GM21367 (cell line): ENCODE data around the gene ZFP36.

ENCODE experiments used
- ATAC-seq: cut with Tn5 transposase; IDR thresholded peaks from one replicate; pipeline ENCODE4 v1.9.1; 2021; ENCODE audit not compliant: unreplicated experiment

Gene ZFP36

DNA sequence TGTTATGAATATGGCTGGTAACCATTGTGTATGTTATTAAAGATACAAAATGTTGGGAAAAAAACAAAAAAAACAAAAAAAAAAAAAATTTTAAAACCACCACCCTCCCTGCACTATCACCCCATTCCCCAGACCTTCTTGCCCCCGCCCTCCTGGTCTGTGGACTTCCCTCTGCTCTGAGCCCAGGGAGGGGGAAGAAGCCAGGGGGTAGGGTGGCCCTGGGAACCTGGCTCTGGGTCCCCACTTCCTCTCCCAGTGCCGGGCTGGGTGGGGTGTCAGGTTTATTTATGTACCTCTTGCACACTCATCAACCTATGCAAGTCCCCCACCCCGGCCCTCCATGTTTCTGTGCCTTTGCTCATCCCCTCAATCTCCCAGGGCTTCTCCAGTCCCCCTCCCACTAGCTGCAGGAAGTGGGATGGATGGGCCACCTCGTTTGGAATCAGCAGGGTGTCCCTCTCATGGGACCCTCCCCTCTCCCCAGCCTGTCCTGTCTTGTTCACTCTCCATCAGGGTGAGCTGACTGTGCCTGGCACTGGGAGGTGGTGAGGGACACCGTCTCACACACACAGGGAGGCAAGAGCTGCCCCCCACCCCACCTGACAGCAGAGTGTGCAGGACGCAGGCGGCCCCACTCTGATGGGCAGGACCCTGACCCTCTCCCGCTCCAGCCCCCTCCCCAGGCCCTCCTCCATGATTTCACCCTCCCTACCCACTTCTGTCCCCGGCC, 21.6 kb upstream of the ZFP36 start:
- no peak for ATAC-seq

DNA sequence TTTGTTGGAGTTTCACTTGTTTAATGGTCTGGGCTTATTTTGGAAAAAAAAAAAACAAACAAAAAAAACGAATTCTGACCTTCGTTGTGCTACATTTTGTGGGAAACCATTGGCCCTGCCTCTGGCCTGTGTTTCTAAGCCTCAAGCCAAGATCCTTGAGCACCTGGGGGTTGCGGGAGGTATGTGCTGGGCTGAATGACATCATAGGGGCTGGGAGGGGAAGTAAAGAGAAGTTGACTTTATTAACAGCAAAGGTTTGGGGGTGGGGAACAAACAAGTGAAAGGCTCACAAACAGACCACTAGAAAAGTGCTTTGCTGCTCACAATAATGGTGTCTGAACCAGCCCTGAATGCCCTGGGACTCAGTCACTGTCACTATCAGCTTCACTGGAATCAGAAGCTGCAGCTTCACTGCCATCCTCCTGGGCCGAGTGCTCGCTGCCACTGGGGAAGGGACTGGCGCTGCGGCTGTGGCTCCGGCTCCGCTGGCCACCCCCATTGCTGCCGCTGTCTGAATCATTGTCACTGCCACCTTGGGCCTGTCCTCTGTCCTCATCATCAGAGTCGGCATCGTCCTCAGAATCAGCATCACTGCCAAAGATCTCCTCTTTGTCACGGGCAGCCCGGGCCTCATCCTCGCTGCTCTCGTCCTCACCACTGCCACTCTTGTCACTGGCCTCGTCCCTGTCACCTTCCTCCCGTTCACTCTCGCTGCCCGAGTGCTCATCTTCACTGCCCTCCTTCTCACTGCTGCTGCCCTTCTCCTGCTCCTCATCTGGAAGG, 20.8 kb upstream of the ZFP36 start:
- ATAC-seq: no peak

DNA sequence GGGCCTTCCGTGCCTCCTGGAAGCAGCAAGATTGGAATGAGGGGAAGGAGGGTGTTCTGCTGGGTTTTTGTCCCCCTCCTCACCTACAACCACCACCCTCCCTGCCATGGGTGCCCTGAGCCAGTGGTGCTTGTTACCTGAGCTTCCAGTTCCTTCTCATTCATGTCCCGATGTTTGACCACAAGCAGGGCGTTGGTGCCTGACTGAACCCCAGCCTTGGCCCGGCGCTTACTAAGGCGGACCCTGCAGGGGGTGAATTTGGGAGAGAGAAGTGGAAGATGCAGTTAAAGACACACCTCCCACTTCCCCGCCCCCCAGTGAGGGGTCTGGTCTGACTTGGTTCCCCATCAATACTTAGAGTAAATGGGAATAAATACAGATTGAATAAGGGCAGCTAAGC, 20.1 kb upstream of the ZFP36 start:
- ATAC-seq: no peak

DNA sequence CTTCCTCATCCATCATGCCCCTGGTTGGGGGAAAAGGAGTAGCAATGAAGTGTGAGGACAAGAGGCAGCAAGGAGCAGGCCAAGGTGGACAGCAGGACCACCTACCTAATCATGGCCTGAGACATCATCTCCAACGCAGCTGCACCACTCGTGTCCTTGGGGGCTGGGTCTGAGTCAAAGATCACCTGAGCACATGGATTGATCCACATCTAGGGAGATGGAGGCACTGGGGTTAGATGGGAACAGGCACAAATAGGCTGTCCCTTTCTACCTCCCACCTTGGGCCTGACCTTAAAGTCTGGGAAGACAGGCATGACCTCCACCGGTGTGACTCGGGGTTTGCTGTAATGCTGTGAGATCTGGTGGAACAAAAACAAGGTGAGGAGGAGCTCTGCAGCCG, 18.0 kb upstream of the ZFP36 start:
- ATAC-seq: no peak

DNA sequence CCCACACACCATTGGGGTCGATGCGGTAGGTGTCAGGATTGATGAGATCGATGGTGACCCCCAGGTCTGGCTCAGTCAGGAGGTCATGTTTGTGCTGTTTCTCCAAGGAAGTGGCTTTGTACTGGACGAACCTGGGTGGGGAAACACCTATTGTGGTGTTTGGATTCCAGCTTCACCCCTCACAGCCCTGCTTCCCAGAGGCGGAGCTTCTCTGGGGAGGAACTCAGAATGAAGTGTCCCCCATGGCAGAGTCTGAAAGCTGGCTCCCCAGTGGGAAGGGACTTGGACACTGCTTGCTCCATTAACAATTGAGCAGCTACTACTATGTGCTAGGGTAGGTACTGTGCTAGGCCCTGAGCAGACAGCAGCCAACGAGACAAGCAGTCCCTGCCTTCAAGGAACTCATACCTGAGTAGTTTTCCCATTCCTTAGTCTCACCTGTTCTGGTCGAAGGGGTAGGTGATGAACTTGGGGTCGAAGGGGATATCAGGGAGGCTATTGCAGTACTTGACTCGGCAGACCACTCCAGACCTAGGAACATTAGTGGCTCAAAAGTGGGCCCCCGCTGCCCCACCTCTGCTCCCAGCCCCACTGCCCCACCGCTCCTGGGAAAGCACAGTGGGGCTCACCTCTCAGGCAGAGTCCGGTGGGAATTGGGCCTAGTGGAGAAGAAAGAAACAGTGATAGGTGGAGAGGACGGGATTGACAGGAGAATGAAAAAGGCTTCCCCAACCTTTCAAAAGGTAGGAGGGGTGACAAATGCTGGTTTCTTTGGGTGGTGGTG, 16.8 kb upstream of the ZFP36 start:
- no peak for ATAC-seq

DNA sequence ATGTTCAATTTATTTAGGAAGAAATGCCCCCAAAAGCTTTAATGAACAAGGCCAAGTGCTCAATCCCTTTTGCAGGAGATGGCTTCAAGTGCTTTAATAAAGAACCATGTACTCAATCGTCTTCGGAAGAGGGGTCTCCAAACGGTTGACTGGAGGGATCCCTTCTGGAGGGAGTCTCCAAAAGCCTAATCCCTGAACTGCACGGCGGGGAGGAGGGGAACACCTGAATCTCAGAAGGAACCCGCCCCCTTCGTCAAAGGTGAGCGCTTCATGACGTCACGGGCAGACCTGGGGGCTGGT, 16.2 kb upstream of the ZFP36 start:
- no peak for ATAC-seq

DNA sequence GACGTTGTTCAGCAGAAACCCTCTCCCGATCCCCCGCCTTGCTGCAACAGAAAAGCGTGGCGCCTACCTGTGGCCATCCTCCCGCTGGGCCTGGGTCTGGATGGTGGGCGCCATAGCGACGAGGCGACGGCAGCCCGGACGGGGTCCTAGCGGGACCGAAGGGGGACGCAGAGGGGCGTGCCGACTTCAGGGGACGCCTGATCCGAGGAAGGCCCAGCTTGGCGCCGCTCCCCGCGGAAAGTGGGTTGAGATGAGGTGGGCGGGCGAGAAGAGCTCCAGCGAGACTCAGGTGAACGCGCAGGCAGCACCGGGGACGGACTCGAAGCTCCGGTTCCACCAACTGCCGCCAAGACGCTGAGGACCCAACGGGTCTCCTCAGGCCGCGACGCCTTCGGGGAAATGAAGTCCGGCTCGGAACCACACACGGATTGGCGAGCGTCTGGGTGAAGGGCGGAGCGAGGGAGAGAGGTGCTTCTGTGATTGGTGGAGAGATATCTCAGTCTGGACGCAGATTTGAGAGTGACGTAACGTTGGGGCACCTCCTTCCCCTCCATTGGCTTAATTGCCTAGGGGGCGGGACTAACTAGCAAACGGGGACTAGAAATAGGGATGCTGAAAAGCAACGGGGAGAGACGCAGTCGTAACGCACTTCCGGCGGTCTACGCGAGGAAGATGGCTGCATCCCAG, 15.8 kb upstream of the ZFP36 start, which contains the start of the genes MED29 and PAF1:
TSS of gene MED29 (plus strand) at position 628 of the 687 bp plus-strand sequence. CDS start at position 673, 45 bp downstream.
TSS of gene PAF1 (minus strand) at position 356 of the 687 bp plus-strand sequence. CDS start at position 114, 242 bp downstream.
- ATAC-seq: peak; percentile 85

DNA sequence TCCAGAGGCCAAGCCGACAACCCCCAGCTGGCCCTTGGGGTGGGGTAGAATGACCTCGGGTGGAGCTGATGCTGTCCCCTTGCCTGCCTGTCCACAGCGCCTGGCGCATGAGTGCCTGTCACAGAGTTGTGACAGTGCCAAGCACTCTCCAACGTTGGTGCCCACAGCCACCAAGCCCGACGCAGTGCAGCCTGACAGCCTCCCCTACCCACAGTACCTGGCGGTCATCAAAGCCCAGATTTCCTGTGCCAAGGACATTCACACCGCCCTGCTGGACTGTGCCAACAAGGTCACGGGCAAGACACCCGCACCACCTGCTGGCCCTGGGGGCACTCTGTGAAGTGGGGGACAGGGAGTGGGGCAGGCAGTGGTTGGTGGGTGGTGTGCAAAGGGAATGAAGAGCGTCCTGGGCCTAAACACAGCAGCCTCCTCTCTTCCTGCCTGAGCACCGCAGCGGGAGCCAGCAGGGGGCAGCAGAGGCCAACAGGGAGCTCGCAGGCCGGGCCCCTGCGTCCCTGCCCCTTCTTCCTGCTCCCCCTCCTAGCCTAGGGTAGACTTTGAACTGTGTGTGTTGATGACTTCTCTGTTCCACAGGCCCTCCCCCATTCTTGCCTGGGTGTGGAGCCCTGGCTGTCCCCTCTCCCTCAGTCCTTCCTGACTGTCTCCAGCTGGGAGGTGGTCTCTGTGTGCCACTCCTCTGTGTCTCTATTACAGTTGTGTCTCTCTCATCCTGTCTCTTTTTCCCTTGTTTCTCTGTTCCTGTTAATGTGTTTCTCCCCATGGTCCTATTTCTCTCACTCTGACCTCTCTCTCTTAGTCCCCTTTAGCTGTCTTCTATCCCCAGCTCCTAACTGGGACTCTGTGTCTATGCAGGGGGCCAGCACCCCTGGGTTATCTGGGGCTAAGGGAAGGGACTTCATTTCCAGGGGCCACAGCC, 9.0 kb upstream of the ZFP36 start:
- ATAC-seq: peak; percentile 27

DNA sequence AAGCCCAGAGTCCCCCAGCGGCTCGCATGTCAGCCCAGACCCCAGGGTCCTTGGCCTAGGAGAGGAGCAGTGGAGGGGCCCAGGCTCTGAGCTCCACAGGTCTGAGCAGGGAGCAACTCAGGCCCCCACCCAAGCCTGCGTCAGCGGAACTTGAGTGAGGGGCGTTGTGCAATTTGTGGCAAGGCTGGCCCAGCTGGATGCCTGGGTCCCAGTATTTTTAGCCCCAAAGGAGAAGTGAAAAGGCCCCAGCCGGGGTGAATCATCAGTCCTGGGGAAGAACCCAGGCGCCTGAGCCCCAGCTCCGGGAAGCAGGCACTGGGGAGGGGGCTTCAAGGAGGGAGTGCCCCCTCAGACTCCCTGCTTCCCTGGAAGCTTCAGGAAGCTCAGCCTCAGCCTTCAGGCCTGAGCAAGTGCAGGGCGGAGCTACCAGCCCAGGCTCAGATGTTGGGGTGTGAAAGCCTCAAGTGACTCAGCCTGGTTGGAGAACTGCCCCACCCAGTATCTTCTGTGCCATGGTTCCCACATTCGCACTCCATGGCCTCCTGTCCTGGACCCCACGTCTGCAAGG, 8.3 kb upstream of the ZFP36 start:
- no peak for ATAC-seq

DNA sequence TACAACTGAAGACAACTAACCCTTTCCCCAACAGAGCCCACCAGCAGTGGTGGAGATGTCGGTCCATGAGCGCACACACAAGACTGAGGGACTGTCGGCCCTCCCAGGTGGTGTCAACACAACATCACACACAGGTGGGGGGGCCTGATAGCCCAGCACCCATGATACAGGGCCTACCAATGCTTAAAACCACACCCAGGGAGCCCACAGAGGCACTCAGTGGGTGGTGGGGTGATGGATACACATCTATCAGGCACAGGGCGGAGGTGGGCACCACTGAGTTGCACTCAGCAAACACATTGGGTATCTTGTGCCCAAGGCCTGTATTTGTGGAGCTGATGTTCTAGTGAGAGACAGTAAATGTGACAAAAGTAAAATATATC, 7.0 kb upstream of the ZFP36 start:
- no peak for ATAC-seq

DNA sequence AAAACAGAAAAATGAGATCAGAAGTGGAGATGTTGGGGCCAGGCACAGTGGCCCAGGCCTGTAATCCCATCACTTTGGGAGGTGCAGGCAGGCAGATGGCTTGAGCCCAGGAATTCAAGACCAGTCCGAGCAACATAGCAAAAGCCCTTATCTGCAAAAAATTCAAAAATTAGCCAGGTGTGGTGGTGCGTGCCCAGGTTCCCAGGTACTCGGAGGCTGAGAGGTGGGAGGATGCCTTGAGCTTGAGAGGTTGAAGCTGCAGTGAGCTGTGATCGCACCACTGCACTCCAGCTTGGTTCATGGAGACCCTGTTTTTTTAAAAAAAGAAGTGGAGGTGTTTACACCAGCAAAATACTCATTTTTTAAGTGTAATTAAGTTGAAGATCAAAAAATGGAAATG, 6.6 kb upstream of the ZFP36 start:
- no peak for ATAC-seq

DNA sequence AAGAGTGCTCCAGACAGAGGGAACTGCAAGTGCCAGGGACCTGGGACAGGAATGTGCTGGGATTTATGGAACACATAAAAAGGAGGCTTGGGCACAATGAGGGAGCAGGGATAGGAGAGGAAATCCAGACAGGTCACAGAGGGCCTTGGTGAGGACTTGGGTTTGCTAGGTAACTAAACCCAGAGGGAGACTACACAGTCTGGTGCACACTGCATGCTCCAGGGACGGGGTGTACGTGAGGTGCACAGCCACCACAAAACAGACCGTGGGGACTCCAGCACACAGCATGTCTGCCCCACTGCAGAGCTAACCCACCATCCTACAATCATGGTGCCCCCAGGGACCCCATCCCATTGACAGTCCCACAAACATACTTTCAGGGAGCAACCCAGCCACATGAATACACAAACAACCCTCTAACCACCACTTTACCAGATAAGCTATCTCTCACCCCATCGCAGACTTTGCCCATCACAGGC, 5.5 kb upstream of the ZFP36 start:
- ATAC-seq: no peak

DNA sequence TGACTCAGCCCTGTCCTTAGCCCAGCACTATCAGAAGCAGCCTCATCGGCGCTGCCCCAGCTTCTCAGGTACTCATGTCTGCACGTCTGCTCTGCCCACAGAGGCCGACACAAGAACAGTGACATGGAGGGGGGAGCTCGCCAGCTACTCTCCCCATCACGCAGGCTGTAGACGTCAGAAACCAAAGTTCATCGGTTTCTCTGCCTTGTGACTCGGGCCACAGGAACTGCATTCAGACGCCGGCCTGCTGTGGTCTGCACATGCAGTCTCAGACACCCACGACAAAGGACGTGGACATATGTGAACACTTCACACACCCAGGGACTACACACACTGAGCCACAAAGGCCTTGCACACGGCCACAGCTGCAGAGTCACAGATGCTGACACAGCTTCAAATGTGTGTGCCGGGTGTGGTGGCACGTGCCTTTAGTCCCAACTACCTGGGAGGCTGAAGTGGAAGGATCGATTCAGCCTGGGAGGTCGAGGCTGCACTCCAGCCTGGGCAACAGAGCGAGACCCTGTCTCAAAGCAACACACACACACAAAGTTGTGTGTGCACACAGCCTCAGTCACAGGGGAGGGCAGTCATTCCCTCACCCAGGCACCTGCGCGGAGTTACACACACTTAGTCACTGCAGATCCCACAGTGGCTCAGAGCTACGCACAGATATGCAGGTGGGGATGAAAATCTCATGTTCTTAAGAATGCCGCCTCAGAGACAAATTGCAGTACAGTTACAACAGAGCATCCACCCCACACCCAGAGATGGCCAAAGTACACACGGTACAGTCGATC, 4.9 kb upstream of the ZFP36 start:
- ATAC-seq: no peak

DNA sequence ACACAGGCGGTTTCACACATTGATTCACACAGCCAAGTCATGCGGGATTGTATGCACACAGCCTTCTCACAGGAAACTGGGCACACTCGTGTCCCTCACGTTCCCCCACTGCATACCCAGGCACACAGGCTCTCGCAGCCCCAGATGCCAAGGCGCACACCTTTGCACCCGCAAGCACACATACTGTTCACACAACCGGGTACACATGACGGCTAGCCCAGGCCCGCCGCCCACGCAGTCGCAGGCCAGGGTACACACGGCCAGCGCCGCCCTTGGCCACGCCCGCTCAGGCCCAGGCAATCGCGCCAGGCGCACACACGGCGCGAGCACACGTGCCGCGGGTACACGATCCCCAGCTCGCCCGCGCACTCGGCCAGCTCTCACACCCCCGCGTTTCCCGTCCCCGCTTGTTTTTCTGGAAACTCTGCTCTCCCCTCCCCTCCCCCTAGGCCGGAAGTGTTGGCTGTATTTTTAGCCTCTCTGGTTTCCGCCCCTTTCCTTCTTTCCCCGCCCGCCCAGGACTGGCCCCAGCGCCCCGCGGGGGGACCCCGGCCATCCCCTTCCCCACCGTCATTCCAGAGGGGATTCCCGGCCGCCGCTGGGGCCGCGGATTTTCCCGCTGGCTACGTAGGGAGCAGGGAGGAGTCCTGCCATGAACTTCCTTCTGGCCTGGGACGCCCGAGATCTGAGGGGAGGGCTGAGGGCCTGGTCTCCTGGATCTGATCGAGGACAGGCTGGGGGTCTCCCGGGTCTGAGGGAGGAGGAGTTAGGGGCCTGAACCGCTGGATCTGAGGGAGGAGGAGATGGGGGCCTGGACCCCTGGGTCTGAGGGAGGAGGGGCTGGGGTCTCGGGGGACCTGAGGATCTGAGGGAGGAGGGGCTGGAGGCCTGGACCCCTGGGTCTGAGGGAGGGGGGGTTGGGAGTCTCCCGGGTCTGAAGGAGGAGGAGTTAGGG, 4.0 kb upstream of the ZFP36 start:
- no peak for ATAC-seq

DNA sequence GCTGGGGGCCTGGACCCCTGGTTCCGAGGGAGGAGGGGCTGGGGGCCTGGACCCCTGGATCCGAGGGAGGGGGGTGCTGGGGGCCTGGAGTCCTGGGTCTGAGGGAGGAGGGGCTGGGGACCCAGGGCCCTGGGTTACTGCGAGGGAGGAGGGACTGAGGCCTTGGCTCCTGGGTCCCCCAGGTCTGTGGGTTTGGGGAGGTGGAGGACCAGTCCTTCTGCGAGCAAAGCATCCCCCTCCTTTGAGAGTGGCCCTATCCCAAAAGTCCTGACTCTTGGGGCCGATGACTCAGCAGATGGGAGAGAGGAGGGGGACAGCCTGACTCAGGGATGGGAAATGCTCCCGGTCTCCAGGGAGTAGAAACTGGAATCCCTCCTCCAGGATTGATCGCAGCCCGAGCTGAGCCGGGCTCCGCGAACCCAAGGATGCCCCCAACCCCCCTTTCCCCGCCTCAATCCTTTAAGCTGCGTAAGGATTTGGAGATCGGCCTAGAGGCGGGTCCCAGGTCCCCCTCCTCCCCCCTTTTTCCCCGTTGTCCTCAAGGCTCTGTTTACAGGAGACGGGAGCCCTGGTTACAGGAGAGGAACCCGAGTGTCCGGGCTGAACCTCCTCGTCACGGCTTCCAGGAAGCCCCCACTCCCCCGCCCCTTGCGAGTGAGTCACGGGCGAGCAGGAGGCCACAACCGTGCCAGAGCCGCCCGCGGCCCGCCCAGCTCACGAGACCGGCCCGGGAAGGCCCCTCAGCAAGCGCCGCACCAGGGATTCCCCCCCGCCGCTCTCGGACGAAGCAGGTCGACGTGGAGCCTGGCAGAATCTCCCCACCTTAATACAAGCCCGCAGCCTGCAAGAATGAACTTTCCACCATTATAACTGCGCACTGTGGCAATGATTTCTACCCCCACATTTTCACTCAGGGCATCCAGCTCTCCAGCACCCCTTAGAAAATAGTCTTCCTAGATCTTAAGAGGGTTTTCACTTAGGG, 3.0 kb upstream of the ZFP36 start:
- no peak for ATAC-seq

DNA sequence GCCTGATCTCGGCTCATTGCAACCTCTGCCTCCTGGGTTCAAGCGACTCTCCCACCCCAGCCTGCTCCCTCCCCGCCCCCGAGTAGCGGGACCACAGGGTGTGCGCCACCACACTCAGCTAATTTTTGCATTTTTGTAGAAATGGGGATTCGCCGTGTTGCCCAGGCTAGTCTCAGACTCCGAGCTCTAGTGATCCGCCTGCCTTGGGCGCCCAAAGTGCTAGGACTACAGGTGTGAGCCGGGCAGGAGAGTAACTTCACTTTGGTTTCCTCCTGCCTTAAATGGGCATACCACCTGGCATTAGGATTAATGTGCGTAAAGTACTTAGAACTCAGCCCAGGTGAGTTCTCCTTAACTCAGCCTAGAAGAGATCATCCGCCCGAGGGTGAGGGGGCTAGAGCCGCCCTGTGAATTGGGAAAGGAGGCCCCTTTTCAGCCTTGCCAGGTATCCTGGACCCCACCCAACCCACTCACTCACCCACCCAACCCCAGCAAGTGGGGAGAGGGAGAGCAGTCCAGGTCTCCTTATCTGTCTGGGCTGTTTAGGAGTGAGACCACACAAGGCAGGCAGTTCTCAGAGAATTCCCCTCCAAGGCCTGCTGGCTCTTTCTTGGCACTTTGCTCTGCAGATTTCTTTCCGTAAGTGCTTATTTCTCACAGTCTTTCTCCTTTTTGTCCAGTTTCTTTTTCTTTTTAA, 1.2 kb upstream of the ZFP36 start:
- no peak for ATAC-seq
